ENCODE results near the gene RNU5B-1. TPM values are rescaled to one million over a fixed set of nuclear protein-coding genes. Genes with fewer than 3 reads are reported as not detected.
A peak's percentile ranks its signal among the peaks of the same experiment; 100 is the strongest.

The RNU5B-1 gene
- polyA plus RNA-seq, 1 donor from 2014 or later: not detected

GRCh38 chr15:65311760-65312159 is 7.3 kb downstream of the RNU5B-1 start:
- TF ChIP-seq RAD21 (conservative IDR thresholded peaks at IDR 0.05) (no peak), EP300 (conservative IDR thresholded peaks at IDR 0.05; ENCODE audit: poor library complexity, severe bottlenecking) (no peak), CTCF (IDR thresholded peaks at IDR 0.05; ENCODE audit: poor library complexity, severe bottlenecking) (no peak), POLR2AphosphoS5 (IDR thresholded peaks at IDR 0.05) (no peak)
- Histone ChIP-seq H3K4me2 (ENCODE audit: low read length) (no peak overlapping the region), H3F3A (ENCODE audit: insufficient read depth, low read length, poor library complexity, severe bottlenecking) (no peaks in the 10 kb centered on the region), H3K9me2 (ENCODE audit: insufficient read depth, low read length) (no peaks in the 10 kb centered on the region), H2AFZ (ENCODE audit: low read depth, low read length) (no peak overlapping the region), H3K36me3 (ENCODE audit: insufficient read depth, low read length) (no peaks in the 10 kb centered on the region), H3K27me3 (ENCODE audit: insufficient read depth, low read depth, low read length) (no peaks in the 10 kb centered on the region), H3K27ac (ENCODE audit: low read length) (no peak overlapping the region), H3K4me3 (ENCODE audit: low read length) (no peak overlapping the region), H4K20me1 (ENCODE audit: insufficient read depth) (no peaks in the 10 kb centered on the region), H3K9ac (ENCODE audit: low read length) (no peak overlapping the region), H3K79me2 (replicated peaks; ENCODE audit: insufficient read depth, low read length) (no peaks in the 10 kb centered on the region), H3K9me3 (ENCODE audit: low read length) (no peaks in the 10 kb centered on the region)

GRCh38 chr15:65312400-65312916 is 8.0 kb downstream of the RNU5B-1 start:
- Histone ChIP-seq H3K9me2 (ENCODE audit: insufficient read depth, low read length) (no peaks in the 10 kb centered on the region), H3K79me2 (replicated peaks; ENCODE audit: insufficient read depth, low read length) (no peaks in the 10 kb centered on the region), H3F3A (ENCODE audit: insufficient read depth, low read length, poor library complexity, severe bottlenecking) (no peaks in the 10 kb centered on the region), H3K4me3 (ENCODE audit: low read length) (no peak overlapping the region), H3K9me3 (ENCODE audit: low read length) (no peaks in the 10 kb centered on the region), H3K27ac (ENCODE audit: low read length) (no peak overlapping the region), H2AFZ (ENCODE audit: low read depth, low read length) (no peak overlapping the region), H3K27me3 (ENCODE audit: insufficient read depth, low read depth, low read length) (no peaks in the 10 kb centered on the region), H3K4me2 (ENCODE audit: low read length) (no peak overlapping the region), H3K9ac (ENCODE audit: low read length) (no peak overlapping the region), H3K36me3 (ENCODE audit: insufficient read depth, low read length) (no peaks in the 10 kb centered on the region), H4K20me1 (ENCODE audit: insufficient read depth) (no peaks in the 10 kb centered on the region)
- no peak for TF ChIP-seq SMC3 (conservative IDR thresholded peaks at IDR 0.05; ENCODE audit: poor library complexity)
- no peak for TF ChIP-seq POLR2AphosphoS5 (IDR thresholded peaks at IDR 0.05)
- TF ChIP-seq, protein P1, sequence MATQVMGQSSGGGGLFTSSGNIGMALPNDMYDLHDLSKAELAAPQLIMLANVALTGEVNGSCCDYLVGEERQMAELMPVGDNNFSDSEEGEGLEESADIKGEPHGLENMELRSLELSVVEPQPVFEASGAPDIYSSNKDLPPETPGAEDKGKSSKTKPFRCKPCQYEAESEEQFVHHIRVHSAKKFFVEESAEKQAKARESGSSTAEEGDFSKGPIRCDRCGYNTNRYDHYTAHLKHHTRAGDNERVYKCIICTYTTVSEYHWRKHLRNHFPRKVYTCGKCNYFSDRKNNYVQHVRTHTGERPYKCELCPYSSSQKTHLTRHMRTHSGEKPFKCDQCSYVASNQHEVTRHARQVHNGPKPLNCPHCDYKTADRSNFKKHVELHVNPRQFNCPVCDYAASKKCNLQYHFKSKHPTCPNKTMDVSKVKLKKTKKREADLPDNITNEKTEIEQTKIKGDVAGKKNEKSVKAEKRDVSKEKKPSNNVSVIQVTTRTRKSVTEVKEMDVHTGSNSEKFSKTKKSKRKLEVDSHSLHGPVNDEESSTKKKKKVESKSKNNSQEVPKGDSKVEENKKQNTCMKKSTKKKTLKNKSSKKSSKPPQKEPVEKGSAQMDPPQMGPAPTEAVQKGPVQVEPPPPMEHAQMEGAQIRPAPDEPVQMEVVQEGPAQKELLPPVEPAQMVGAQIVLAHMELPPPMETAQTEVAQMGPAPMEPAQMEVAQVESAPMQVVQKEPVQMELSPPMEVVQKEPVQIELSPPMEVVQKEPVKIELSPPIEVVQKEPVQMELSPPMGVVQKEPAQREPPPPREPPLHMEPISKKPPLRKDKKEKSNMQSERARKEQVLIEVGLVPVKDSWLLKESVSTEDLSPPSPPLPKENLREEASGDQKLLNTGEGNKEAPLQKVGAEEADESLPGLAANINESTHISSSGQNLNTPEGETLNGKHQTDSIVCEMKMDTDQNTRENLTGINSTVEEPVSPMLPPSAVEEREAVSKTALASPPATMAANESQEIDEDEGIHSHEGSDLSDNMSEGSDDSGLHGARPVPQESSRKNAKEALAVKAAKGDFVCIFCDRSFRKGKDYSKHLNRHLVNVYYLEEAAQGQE (IDR thresholded peaks at IDR 0.05; ENCODE audit: borderline replicate concordance): no peak
- TF ChIP-seq EP300 (conservative IDR thresholded peaks at IDR 0.05; ENCODE audit: poor library complexity, severe bottlenecking): no peak

- no peak overlapping the region for H3K27ac ChIP-seq (ENCODE audit: low read length)
Observed at GRCh38 chr15:65318870-65319356, 14.4 kb downstream of the RNU5B-1 start.

More at GRCh38 chr15:65318870-65319356, 14.4 kb downstream of the RNU5B-1 start:
- H3K79me2 ChIP-seq (replicated peaks; ENCODE audit: insufficient read depth, low read length): no peaks in the 10 kb centered on the region
- H3F3A ChIP-seq (ENCODE audit: insufficient read depth, low read length, poor library complexity, severe bottlenecking): no peaks in the 10 kb centered on the region
- no peak overlapping the region for H3K9ac ChIP-seq (ENCODE audit: low read length)
- H3K27me3 ChIP-seq (ENCODE audit: insufficient read depth, low read depth, low read length): no peaks in the 10 kb centered on the region
- no peak overlapping the region for H2AFZ ChIP-seq (ENCODE audit: low read depth, low read length)
- no peaks in the 10 kb centered on the region for H3K36me3 ChIP-seq (ENCODE audit: insufficient read depth, low read length)
- no peaks in the 10 kb centered on the region for H3K9me3 ChIP-seq (ENCODE audit: low read length)
- H3K9me2 ChIP-seq (ENCODE audit: insufficient read depth, low read length): no peaks in the 10 kb centered on the region
- H3K4me2 ChIP-seq (ENCODE audit: low read length): no peak overlapping the region
- TF ChIP-seq POLR2AphosphoS5 (IDR thresholded peaks at IDR 0.05): no peak
- no peak for TF ChIP-seq EZH2 (IDR thresholded peaks at IDR 0.05; ENCODE audit: borderline replicate concordance, insufficient read depth, low read length, poor library complexity, severe bottlenecking)
- TF ChIP-seq MXI1 (conservative IDR thresholded peaks at IDR 0.05; ENCODE audit: poor library complexity, severe bottlenecking): peak; percentile 39
- TF ChIP-seq RAD21 (conservative IDR thresholded peaks at IDR 0.05): peak; percentile 100
- TF ChIP-seq EP300 (conservative IDR thresholded peaks at IDR 0.05; ENCODE audit: poor library complexity, severe bottlenecking): no peak
- peak; percentile 99 for TF ChIP-seq CTCF (IDR thresholded peaks at IDR 0.05; ENCODE audit: poor library complexity, severe bottlenecking)
- TF ChIP-seq TAF1 (IDR thresholded peaks at IDR 0.05; ENCODE audit: low read depth): no peak
- peak; percentile 99 for TF ChIP-seq SMC3 (conservative IDR thresholded peaks at IDR 0.05; ENCODE audit: poor library complexity)
- TF ChIP-seq, protein P1 (IDR thresholded peaks at IDR 0.05; ENCODE audit: borderline replicate concordance): no peak
- no peak overlapping the region for H3K4me3 ChIP-seq (ENCODE audit: low read length)
- no peaks in the 10 kb centered on the region for H4K20me1 ChIP-seq (ENCODE audit: insufficient read depth)
